Activated naive CD8-positive, alpha-beta T cell treated with anti-CD3 and anti-CD28 coated beads, Interleukin-2, amount 50 U/mL, for 24 hours (primary cell): ENCODE measurements around the gene KSR1.
"Not testable (repeated sequence)": the region's sequence is repeated elsewhere in the genome, so short reads cannot be mapped to it uniquely, and the experiment has no call there.

Experiments
- ATAC-seq: fragments of 150-1000 bp; cut with Tn5 transposase; one replicate; pipeline ENCODE4 v1.10.0; 2021
- DNase-seq: peaks from one replicate; pipeline ENCODE4 v3.0.0; 2021
- H3K27ac Mint-ChIP-seq: one replicate; pipeline ENCODE4 v1.8.0; 2021; ENCODE audit warnings: mild to moderate bottlenecking, mixed read lengths
- H3K27me3 Mint-ChIP-seq: one replicate; pipeline ENCODE4 v1.8.0; 2021; ENCODE audit warnings: mixed read lengths
- H3K36me3 Mint-ChIP-seq: one replicate; pipeline ENCODE4 v1.8.0; 2021; ENCODE audit warnings: low read depth, mixed read lengths
- H3K4me1 Mint-ChIP-seq: one replicate; pipeline ENCODE4 v1.8.0; 2021; ENCODE audit warnings: mixed read lengths
- H3K4me3 Mint-ChIP-seq: one replicate; pipeline ENCODE4 v1.8.0; 2021; ENCODE audit warnings: mild to moderate bottlenecking, moderate library complexity, mixed read lengths
- H3K9me3 Mint-ChIP-seq: one replicate; pipeline ENCODE4 v1.8.0; 2021; ENCODE audit warnings: mixed read lengths

The KSR1 gene

GRCh38 chr17:27668488-27668823, 212.2 kb downstream of the KSR1 start:
- peaks cover 2% of the 10 kb centered on the region for H3K27me3 Mint-ChIP-seq
- H3K27ac Mint-ChIP-seq = no peak overlapping the region
- no peaks in the 10 kb centered on the region for H3K9me3 Mint-ChIP-seq
- H3K4me3 Mint-ChIP-seq = no peak overlapping the region
- no peak for ATAC-seq
- no peaks in the 10 kb centered on the region for H3K4me1 Mint-ChIP-seq
- no peaks in the 10 kb centered on the region for H3K36me3 Mint-ChIP-seq
- DNase-seq = no peak

DNA sequence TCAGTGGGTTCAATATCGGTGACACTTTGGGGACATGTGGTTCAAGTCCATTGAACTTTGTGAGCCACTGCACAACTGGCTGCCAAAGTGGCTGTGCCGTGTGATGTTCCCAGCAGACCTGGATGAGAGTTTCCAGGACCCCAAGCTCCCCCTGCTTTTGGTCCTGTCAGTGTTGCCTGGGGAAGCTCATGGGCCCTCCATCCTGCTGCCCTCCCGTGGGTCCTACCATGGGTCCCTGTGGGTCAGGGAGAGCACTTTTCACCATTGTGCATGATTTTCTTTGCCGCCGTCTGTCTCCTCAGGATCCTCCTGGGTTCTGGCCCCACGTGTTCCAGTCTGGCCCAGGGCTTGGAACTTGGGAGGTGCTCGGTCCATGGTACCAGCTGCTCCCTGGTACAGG, 212.9 kb downstream of the KSR1 start:
- Mint-ChIP-seq H3K4me3 (no peak overlapping the region), H3K4me1 (no peaks in the 10 kb centered on the region), H3K9me3 (no peaks in the 10 kb centered on the region), H3K27ac (no peak overlapping the region), H3K36me3 (no peaks in the 10 kb centered on the region), H3K27me3 (peaks cover 2% of the 10 kb centered on the region)
- DNase-seq (no peak), ATAC-seq (no peak)

GRCh38 chr17:27669850-27670249, 213.6 kb downstream of the KSR1 start:
- Mint-ChIP-seq H3K27me3 (peaks cover 2% of the 10 kb centered on the region), H3K27ac (no peak overlapping the region), H3K4me1 (no peaks in the 10 kb centered on the region), H3K9me3 (no peaks in the 10 kb centered on the region), H3K4me3 (no peak overlapping the region), H3K36me3 (no peaks in the 10 kb centered on the region)
- no peak for DNase-seq
- no peak for ATAC-seq

DNA sequence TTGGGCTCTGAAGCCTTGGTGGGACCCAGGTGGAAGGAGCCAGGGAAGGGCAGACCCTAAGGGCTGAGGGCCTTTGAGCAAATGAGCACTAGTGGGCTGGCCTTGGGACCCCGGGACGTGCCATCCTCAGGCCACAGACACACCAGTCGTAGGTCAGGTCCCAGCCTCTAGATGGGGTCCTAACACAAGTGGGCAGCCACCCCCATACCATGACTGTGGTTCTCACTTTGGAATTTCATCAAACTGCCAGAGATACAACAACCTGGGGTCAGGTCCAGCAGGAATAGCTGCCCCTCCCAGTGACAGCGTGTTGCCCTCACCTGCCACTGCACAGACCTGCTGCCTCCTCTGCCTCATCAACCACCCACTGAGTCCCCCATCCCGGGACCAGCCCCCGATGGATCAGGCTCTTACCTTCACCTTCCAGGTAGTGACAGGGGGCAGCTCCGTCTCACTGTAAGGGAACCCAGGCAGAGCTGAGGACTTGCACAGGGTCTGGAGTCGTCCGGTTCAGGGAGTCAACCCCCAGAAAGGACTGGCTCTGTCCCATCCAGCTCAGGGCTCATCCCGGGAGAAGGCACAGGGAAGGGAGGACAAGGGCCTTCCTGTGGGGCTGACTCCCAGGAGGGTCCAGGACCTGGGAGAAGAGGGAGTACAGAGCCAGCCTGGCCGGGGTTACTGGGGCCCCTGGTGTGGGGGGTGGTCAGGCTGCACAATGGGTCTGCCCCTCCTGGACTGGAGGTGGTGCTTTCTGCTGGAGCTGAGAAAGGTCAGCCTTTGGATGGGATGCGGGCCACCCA, 214.7 kb downstream of the KSR1 start:
- Mint-ChIP-seq H3K4me3 (no peak overlapping the region), H3K4me1 (no peaks in the 10 kb centered on the region), H3K27me3 (peaks cover 2% of the 10 kb centered on the region), H3K36me3 (no peaks in the 10 kb centered on the region), H3K27ac (no peak overlapping the region), H3K9me3 (no peaks in the 10 kb centered on the region)
- ATAC-seq = no peak
- DNase-seq = no peak

- Mint-ChIP-seq H3K27ac (no peak overlapping the region), H3K9me3 (no peaks in the 10 kb centered on the region)
Measured at GRCh38 chr17:27671591-27671910, 215.3 kb downstream of the KSR1 start.

GRCh38 chr17:27671977-27672480, 215.8 kb downstream of the KSR1 start:
- ATAC-seq, H3K36me3 Mint-ChIP-seq, H3K27ac Mint-ChIP-seq, H3K9me3 Mint-ChIP-seq, H3K4me1 Mint-ChIP-seq, DNase-seq, H3K27me3 Mint-ChIP-seq, H3K4me3 Mint-ChIP-seq: not testable (repeated sequence)

More at GRCh38 chr17:27671591-27671910, 215.3 kb downstream of the KSR1 start:
- no peaks in the 10 kb centered on the region for H3K36me3 Mint-ChIP-seq
- DNase-seq (no peak), ATAC-seq (no peak)
- H3K27me3 Mint-ChIP-seq = peaks cover 2% of the 10 kb centered on the region
- H3K4me1 Mint-ChIP-seq = no peaks in the 10 kb centered on the region
- H3K4me3 Mint-ChIP-seq = no peak overlapping the region

GRCh38 chr17:27674335-27674734, 218.1 kb downstream of the KSR1 start:
- no peaks in the 10 kb centered on the region for H3K9me3 Mint-ChIP-seq
- no peak overlapping the region for H3K27ac Mint-ChIP-seq
- H3K36me3 Mint-ChIP-seq = no peaks in the 10 kb centered on the region
- no peak overlapping the region for H3K4me3 Mint-ChIP-seq
- DNase-seq (no peak), ATAC-seq (no peak)
- no peaks in the 10 kb centered on the region for H3K4me1 Mint-ChIP-seq
- peaks cover 2% of the 10 kb centered on the region for H3K27me3 Mint-ChIP-seq
